Left kidney (tissue), 2 donors: ENCODE data around the gene ATXN1. TPM values are rescaled to one million over a fixed set of nuclear protein-coding genes. Genes with fewer than 3 reads are reported as not detected.

ENCODE experiments used
- DNase-seq: peaks from one replicate; pipeline ENCODE4 v3.0.0-alpha.2; 2013
- polyA plus RNA-seq: library from polyadenylated mRNA; unstranded; fragments of 120-200 nt; gene quantifications from one replicate; pipeline ENCODE4 v1.2.1, GENCODE V29; 2013; ENCODE audit not compliant: insufficient read length

Gene ATXN1
- polyA plus RNA-seq, 1 donor, result 23.6 TPM

DNA sequence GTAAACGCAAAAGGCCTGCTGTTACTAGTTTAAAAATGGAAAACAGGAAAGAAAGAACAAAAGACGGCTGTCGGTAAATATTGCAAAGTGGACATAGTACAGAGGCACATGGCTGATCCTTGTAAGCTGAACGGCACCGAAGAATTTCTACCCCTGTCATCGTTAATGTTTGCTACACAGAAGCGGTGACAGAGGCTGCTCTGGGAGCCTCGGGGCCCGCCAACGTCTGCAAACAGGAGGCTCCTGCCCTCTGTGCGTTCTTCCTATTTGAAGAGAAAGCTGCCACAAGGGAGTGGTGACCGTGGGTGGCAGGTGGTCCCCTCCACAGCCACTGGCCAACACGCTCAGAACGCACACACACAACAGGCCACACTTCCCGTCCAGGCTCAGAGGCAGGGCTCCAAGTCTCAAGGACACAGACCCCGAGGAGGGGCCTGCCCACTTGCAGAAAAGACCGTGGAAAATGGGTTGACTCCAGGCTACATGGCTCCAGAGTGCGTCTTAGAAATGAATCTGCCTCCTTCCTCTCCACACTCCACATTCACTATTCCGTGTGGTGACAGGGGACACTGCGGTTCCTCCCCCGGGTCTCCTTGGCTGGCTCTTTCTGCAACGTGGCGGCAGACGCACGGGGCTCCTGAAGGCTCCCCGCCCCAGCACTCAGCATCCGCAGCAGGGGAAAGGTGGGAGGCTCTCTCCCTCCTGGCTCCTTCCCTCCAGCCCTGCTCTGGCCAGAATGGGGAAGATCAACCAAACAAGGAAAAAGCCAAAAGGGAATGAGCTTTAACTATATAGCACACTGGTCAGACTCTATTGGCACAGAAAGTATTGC is 458.3 kb downstream of the ATXN1 start:
- no peak for DNase-seq

DNA sequence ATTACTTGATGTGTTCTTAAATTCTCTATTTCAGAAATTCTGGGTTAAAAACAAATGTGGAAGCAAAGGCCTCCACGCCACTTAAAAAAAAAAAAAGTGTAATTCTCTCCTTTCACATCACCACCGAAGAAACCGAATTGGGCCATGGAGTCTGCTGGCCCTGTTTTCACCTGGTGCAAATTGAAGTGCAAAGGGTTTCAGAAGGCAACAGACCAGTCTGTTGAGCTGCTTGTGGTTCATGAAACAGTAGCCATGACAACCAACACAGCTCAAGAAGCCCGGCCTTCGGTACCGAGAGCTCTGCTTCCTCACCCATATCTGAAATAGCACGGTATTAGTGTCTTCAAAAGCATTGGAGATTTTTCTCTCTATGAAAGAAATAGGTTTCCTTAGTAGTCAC is 459.7 kb downstream of the ATXN1 start:
- no peak for DNase-seq

DNA sequence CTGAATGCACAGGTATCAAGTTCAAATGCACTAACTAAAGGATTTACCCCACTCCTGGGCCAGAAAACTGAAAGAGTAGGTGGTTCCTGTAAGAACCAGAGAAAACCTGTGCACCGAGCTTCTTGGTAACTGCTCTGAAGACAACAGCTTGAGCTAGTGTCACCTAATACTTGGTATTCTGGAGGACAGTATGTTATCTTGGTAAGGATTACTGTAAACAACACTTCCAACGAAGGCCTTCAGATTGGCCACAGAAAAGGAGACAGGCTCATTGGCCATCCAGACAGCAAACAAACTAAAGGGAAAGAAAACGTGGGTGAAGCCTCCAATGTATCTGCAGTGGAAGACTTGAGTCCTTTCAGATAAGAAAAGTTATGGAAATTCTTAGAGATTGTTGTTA is 461.4 kb downstream of the ATXN1 start:
- DNase-seq, result no peak

DNA sequence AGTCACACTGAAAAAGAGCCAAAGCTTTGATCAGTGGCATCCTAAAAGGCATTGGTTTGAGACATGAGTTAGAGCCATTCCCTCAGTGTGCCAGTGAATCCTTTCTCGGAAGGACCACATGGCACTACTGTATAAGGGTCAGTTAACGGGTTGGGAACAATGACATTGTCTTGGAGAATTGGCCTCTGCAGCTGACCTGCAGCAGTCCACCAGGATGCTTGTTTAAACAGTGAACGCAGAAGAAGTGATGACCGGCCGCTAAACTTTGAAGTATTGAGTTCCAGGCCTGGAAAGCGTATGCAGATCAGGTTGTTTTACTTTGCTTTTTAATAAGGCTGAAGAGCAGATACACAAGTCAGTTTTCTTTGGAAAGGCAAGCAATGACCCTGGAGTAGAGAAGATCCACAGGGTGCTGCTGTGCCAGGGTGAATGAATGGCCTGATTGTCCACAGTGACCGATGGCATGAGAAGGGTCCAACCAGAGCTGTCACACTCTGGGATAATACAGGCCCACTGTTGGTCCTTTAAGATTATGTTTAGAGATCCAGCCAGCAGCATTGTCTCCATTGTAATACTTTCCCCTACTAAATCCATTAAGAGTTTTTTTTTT is 465.1 kb downstream of the ATXN1 start:
- no peak for DNase-seq

DNA sequence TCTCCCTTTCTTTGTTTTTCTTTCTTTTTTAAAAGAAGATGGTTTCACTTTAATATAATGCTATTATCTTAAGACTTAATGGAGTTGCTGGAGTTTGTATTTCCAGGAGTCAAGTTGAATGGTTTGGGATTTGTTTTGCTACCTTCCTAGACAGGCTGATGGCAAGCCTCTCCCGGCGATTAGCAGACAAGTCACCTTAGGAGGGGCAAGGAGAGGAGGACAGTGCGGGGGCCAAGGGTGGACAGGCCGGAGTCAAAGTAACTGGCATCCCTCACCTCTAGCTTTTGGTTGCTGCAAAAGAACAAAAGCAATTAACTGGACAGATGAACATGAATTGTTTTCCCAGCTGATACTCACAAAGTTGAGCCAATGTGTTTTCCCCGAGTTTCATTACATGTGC is 465.8 kb downstream of the ATXN1 start:
- no peak for DNase-seq

DNA sequence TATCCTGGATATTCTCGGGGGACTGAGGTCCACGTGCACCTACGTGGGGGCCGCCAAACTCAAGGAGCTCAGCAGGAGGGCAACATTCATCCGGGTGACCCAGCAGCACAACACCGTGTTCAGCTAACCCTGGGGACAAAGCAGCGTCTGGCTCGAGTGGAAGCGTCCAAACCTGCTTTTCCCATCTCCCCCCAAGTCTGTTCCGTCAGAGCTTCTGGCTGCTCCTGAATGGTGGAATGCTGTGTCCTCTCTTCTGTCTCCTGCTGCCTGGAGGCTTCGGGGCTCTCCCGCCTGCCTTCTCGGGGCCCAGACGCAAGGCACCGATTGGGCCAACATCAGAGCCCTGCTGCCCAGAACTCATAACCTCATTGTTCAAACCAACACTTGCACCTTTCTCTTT is 466.2 kb downstream of the ATXN1 start:
- no peak for DNase-seq

DNA sequence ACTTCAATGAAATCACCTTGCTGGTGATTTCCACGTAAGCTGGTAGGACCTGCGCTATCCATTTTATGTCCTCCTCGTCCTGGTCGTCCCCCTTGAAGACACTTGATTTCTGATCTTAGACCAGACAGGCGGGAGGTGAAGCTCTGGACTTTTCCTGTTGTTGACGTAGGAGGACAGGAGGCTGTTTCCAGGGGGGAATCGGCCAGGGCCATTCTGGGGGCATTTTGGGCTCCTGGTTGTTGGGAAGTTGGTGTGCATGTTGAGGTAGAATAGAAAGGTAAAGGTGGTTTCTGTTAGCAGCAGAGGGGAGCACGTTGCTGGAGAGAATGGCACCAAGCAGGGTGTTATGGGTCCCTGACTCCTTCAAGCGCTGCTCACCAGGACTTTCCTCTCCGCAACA is 466.9 kb downstream of the ATXN1 start:
- no peak for DNase-seq

DNA sequence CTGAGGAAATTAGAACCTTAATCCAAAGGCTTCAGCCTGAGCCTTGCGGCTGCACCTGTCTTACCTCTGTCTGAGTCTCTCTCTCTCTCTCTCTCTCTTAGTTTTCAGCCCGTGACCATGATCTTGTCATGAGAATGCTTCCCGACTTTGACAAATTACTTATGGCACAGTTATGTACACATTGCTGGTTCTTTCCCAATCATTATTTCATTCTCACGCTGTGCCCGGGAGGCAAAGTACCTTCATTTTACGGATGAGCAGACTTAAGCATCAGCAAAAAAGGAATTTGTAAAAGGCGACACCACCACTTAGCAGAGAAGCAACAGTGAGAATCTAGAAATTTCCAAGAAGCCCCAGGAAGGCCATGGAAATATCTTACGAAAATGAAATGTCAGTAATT is 468.3 kb downstream of the ATXN1 start:
- DNase-seq, result no peak

DNA sequence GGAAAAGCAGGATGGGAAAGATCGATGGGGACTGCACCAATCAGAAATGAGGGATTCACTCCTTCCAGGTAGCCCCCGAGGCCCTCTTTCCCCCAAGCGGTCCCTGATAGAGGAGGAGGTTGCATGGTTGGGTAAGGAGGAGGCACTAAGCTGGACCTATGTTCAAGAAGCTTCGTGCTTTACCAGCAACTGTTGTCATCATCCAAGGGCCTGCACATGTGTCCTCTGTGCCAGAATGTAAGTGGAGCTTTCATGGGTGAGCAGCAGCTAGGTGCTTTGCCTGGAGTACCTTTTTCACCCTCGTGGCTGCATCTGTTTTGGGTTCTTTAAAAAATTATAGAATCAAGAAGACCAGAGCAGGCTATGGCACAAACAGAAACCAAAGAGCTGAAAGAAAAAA is 468.8 kb downstream of the ATXN1 start:
- DNase-seq, result no peak

DNA sequence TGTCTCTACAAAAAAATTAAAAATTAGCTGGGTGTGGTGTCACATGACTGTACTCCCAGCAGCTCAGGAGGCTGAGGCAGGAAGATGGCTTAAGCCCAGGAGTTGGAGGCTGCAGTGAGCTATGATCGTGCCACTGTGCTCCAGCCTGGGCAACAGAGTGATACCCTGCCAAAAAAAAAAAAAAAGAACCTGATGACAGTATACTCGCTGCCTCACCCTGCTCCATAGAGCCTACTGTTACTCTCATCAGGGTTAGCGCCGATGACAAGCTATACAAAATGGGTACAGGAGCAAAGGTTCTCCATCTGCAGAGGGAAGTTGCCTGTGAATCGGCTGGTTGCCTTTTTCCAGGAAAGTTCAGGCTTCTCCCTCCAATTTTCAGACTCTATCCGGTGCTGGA is 469.5 kb downstream of the ATXN1 start:
- no peak for DNase-seq

DNA sequence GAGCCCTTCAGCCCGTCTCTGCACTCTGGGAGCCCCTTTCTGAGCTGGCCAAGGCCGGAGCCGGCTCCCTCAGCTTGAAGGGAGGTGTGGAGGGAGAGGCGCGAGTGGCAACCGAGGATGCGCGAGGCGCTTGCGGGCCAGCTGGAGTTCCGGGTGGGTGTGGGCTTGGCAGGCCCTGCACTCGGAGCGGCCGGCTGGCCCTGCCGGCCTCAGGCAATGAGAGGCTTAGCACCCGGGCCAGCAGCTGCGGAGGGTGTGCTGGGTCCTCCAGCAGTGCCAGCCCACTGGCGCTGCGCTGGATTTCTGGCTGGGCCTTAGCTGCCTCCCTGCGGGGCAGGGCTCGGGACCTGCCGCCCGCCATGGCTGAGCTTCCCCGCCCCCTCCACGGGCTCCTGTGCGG is 473.1 kb downstream of the ATXN1 start:
- DNase-seq, result no peak

DNA sequence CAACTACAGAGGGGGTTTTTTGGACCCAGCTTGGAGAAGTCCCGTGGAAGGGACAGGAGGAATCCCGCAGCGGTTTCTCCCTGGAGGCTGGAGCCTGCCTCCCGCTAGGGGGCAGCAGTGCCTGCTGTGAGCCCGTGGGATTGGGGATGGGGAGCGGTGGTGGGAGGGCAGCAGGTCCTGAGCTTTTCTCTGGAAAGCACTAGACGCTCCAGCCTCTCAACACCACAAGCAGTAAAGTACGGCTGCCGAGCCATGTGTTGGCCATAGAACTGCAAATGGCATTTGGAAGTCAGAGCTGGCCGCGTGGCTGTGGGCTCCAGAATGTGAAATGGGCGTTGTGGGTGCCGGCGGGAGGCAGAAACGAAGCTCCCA is 475.1 kb downstream of the ATXN1 start:
- peak; percentile 59 for DNase-seq

DNA sequence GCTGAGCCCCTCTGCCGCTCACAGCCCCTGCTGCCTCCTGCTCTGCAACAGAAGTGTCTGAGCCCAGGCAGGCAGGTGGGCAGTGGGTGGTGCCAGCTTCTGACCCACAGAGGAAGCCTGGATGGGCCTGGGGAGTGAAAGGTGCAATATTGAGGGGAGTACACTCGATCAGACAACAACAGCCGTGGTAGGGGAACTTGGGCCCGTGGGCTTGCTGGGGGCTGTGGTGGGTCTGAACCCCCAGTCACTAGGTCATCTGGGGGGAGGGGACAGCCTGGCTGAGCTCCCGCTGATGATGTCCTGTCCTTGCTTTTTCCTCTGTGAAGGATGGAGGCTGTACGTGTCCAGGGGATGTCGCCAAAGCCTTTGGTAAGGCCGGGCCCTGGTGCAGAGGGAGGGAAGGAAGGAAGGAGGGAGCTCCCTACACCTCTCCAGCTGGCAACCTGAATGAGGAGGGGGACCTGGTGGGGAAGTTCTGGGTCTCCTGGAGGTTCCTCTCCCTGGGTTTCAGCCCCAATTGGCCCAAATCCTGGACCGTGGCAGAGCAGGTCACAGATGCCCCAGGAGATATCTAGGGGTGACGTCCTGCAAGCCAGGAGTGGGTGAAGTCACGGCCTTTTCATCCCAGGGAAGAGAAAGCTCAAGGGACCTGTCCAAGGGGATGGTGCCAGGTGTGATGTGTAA is 475.7 kb downstream of the ATXN1 start:
- no peak for DNase-seq

DNA sequence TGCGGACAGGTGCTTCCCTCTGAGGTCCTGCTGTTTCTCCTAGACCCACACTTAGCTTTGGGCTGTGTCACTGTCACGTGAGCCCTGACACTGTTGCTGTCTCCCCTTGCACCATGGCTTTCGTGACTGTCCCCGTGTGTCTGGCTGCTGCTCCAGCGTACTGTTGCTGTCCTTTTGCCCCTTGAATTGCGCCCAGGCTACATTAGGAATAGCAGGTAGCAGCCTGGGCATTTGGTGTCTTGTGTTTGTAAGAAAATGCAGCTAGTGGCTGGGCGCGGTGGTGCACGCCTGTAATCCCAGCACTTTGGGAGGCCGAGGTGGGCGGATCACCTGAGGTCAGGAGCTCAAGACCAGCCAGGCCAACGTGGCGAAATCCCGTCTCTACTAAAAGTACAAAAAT is 476.8 kb downstream of the ATXN1 start:
- DNase-seq, result no peak

DNA sequence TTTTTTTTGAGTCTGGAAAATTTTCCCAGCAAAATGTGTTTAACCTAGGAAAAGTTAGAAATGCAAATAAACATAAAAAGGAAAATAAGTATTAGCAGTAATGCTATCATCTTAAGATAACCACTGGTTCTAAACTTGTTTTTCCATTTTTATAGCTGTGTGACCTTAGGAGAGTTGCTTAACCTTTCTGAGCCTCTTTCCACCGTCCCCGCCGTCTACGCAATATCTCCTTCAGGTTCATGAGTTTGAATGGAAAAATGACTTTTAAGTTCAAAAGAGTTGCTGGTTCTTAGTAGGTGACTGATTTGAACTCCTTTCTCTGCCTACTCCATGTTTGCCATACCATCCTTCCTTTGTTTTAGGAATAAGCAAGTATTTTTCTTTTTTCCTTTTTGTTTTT is 478.9 kb downstream of the ATXN1 start:
- DNase-seq, result no peak

DNA sequence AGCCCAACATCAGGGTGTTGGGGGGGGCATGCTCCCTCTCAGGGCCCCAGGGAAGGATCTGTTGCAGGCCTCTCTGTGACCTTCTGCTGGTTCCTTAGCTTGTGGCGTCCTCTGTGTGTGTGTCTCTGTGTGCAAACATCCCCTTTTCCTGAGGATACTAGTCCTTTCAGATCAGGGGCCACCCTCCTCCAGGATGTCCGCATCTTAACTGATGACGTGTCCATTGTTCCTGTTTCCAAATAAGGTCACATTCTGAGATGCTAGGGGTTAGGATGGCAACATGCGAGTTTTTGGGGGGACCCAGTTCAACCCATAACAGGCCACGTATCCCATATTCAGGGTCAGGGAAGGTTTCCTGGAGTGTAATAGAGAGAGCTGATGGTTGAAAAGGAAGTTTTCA is 482.0 kb downstream of the ATXN1 start:
- DNase-seq, result no peak

DNA sequence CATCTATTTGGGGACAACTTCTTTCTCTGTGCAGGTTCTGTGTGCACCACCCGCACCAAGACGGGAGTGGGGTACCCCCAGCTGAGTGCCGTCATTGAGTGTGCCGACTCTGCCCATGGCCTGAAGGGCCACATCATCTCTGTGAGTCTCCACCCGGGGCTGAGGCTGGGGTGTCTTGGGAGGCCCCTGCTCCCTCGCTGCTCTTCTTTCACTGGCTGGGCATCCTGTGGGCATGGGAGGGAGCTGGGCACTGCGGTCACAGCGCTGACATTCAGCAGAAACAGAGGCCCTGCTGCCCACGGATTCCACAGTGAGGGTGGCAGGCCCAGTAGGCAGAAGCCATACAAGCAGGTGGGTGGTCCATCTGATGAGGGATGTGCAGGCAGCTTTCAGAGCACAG is 482.5 kb downstream of the ATXN1 start:
- no peak for DNase-seq

DNA sequence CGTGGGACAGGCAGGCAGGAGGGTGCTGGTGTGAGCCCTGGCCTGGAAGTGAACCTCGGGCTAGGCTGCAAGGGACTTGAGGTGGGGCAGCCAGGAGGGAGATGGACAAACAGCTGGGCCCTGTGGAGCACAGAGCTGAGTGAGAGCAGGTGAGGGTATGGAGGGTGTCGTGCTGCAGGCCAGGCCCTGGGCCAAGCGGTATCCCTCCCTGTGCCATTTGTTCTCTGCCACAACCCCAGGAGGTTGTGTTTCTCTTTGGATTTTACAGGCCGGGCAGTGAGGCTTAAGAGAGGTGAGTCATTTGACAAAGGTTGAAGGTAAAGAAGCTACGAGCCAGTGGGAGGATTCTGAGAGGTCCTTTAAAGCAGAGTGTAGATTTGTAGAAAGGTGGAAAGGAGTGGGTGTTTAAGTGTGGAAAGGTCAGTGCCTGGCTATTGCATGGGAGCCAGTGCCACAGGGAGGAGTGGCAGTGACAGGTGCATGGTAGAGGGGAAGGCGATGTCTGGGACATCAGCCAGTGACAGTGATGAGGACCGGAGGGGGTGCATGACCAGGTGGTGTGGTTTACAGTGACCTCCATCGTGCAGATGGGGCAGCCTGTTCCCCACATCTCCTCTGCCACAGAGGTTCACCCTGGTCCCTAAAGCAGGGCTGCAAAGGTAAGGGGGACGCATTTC is 483.1 kb downstream of the ATXN1 start:
- no peak for DNase-seq

DNA sequence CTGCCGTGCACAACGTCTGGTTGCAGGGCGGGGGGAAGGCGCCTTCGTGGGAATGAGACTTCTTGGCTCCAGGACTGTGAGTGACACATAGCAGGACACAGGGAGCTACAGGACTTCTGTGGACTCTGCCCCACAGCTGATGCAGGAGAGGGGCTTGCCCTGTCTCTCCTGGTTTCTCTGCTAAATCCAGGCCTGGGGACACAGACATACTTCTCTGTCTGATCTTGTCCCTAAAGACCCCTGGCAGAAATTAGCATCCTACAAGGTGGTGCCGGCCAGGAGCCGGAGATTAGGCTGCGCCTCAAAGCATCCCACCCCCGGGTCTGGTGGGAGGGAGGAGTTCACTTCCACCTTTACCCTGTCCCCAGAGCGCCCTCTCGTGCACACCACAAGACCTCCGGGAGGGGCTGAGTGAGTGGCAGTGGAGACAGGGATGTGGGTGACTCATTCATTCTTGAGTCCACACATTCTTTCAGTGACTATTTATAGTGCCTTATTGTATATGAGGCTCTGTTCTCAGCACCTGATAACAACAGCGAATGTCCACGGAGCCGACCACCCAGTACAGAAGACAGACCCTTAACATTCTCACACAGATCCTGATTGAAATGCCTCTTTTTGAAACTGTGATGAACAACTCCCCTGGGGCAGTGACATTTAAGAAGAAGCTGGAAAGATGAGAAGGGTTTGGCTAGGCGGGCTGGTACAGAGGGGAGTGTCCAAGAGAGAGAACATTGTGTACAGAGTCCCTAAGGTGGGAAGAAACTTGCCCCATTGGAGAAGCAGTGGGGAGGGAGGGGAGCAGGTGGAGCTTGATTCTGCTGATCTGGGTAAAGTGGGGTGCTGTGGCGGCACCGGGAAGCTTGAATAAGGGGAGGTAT is 483.9 kb downstream of the ATXN1 start:
- no peak for DNase-seq

DNA sequence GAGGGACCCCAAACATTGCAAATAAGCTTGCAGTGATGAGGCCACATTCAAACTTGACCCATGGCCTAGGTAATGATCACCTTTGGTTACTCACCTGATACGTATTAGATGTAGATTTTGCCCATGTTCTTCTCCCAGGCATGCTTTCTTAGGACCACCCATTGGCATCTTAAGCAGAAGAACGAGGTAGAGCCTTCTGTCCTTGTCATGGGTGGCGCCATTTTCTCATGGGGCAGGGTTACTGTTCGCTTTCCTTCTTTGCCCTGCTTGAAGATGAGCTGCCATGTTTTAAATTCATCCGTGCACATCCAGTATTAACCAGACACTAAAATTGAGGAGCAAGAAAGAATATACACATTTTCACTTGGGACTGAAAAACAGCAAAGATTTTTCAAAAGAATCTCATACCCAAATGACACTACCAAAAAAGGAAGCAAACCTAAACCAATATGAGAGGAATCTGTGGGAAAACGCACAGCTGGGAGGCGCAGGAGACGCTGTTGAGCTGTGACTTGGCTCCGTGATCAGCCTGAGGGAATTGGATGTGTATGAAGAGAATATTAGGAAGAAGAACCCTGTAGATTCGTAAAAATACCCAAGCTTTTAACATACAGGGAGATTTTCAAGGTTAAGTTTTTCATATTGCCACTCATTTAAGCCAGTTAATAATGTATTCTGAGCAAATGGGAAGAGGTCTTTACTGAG is 486.2 kb downstream of the ATXN1 start:
- no peak for DNase-seq

DNA sequence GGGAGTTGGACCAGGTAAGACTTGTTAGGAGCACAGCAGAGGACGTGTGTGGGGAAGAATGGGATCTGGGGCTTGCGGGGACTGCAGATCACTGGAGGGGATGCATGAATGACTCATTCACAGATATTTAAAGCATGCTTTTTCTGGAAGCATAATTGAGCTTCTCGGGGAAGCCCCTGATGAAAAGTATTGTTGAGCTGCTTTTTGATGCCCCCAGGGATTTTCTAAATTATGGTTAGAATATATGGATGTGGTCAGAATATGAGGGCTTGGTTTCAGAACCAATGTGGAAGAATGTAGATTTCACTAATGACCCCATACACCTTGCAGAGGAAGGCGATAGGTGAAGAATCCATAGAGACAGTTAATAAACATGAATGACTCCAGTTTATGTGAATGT is 486.8 kb downstream of the ATXN1 start:
- DNase-seq, result no peak
